ENCODE results near the gene LCP2.

- TF ChIP-seq CTCF (IDR thresholded peaks at IDR 0.05) (no peak), POLR2A (IDR thresholded peaks at IDR 0.05) (no peak)
Measured at GRCh38 chr5:170268153-170268689, 29.4 kb downstream of the LCP2 start.

Data from esophagus squamous epithelium (tissue), 4 donors.